HG03342 (cell line): ENCODE results near the gene ULK2.
A peak's percentile ranks its signal among the peaks of the same experiment; 100 is the strongest.
"Not testable (repeated sequence)": the region's sequence is repeated elsewhere in the genome, so short reads cannot be mapped to it uniquely, and the experiment has no call there.

Source experiments
- ATAC-seq: cut with Tn5 transposase; IDR thresholded peaks from one replicate; pipeline ENCODE4 v1.9.1; 2021; ENCODE audit warnings: mild to moderate bottlenecking, moderate library complexity; ENCODE audit not compliant: unreplicated experiment

The ULK2 gene

GRCh38 chr17:19867329-19868078 lies at the start of gene ULK2:
Gene ULK2 (minus strand): TSS chr17:19867936. CDS start chr17:19867417, 519 bp downstream.
- ATAC-seq: peak; percentile 54

- ATAC-seq: no peak
Observed at GRCh38 chr17:19915245-19915978, 47.7 kb upstream of the ULK2 start.

GRCh38 chr17:19911033-19911432 lies 43.3 kb upstream of the ULK2 start:
- no peak for ATAC-seq

GRCh38 chr17:19909139-19909538 lies 41.4 kb upstream of the ULK2 start:
- ATAC-seq: no peak

- no peak for ATAC-seq
Observed at GRCh38 chr17:19905502-19905901, 37.8 kb upstream of the ULK2 start.

GRCh38 chr17:19904924-19905323 lies 37.2 kb upstream of the ULK2 start:
- no peak for ATAC-seq

GRCh38 chr17:19904412-19904811 lies 36.7 kb upstream of the ULK2 start:
- no peak for ATAC-seq

GRCh38 chr17:19900809-19901208 lies 33.1 kb upstream of the ULK2 start:
- ATAC-seq: no peak

GRCh38 chr17:19897903-19898302 lies 30.2 kb upstream of the ULK2 start:
- ATAC-seq: no peak

- no peak for ATAC-seq
Observed at GRCh38 chr17:19897090-19897837, 29.5 kb upstream of the ULK2 start.

GRCh38 chr17:19896679-19897078 lies 28.9 kb upstream of the ULK2 start:
- no peak for ATAC-seq

GRCh38 chr17:19890554-19890953 lies 22.8 kb upstream of the ULK2 start:
- not testable (repeated sequence) for ATAC-seq

- ATAC-seq: not testable (repeated sequence)
Observed at GRCh38 chr17:19890001-19890400, 22.3 kb upstream of the ULK2 start.

GRCh38 chr17:19886116-19886515 lies 18.4 kb upstream of the ULK2 start:
- ATAC-seq: no peak

- no peak for ATAC-seq
Observed at GRCh38 chr17:19883537-19884215, 15.9 kb upstream of the ULK2 start.

GRCh38 chr17:19880393-19880792 lies 12.7 kb upstream of the ULK2 start:
- ATAC-seq: no peak

- ATAC-seq: no peak
Observed at GRCh38 chr17:19877364-19877945, 9.7 kb upstream of the ULK2 start.

- ATAC-seq: no peak
Observed at GRCh38 chr17:19876529-19877161, 8.9 kb upstream of the ULK2 start.

GRCh38 chr17:19874256-19874655 lies 6.5 kb upstream of the ULK2 start:
- ATAC-seq: no peak

- no peak for ATAC-seq
Observed at GRCh38 chr17:19873346-19873745, 5.6 kb upstream of the ULK2 start.
